K562 (cell line): Measurements from ENCODE around the gene SPDEF. TPM values are rescaled to one million over a fixed set of nuclear protein-coding genes. Genes with fewer than 3 reads are reported as not detected.

Experiments used
- C11orf30 ChIP-seq: fragments of 450-650 bp; IDR thresholded peaks from 2 replicates; pipeline ENCODE4 v1.6.1; 2016; ENCODE audit warnings: low read depth, mild to moderate bottlenecking
- CCAR2 ChIP-seq: fragments of 200-400 bp; formaldehyde crosslinking; IDR thresholded peaks from 2 replicates; pipeline ENCODE4 v1.6.1; 2017; ENCODE audit warnings: mild to moderate bottlenecking, low read depth, low read length
- CHD4 ChIP-seq: fragments of 200-600 bp; sonication (generic); IDR thresholded peaks from 3 replicates; pipeline ENCODE4 v1.6.1; 2012; ENCODE audit warnings: low read depth, mild to moderate bottlenecking, mixed read lengths, low read length, inconsistent platforms; ENCODE audit not compliant: insufficient read depth, insufficient replicate concordance, poor library complexity, severe bottlenecking
- ETV1 ChIP-seq: fragments of 450-650 bp; conservative IDR thresholded peaks from 2 replicates; pipeline ENCODE4 v1.6.1; 2016; ENCODE audit warnings: missing genetic modification characterization, control low read depth, low read depth, missing compliant biosample characterization
- FOXM1 ChIP-seq, 2 experiments: fragments of 450-650 bp in 1 of 2; sonication (generic) in 1 of 2; formaldehyde crosslinking in 1 of 2; IDR thresholded peaks; 2 replicates each; pipeline versions ENCODE4 v1.6.1 to v1.9.0; 2017 to 2022; ENCODE audit warnings: low read depth in 2 of 2, mild to moderate bottlenecking in 2 of 2, missing genetic modification reagents in 1 of 2, moderate library complexity in 1 of 2
- HDAC3 ChIP-seq: fragments of 450-650 bp; IDR thresholded peaks from 2 replicates; pipeline ENCODE4 v1.6.1; 2018; ENCODE audit warnings: borderline replicate concordance, mild to moderate bottlenecking, moderate library complexity; ENCODE audit not compliant: partially characterized antibody
- ILF3 ChIP-seq: fragments of 450-650 bp; IDR thresholded peaks from 2 replicates; pipeline ENCODE4 v1.6.1; 2018; ENCODE audit warnings: antibody characterized with exemption, mild to moderate bottlenecking, moderate library complexity, borderline replicate concordance
- MECOM ChIP-seq: fragments of 250-450 bp; sonication (Bioruptor Pico); IDR thresholded peaks from 2 replicates; pipeline ENCODE4 v1.8.0; 2022; ENCODE audit warnings: inconsistent platforms
- NFE2 ChIP-seq: IDR thresholded peaks from 2 replicates; pipeline ENCODE4 v1.6.1; 2014; ENCODE audit warnings: antibody characterized with exemption, low read depth
- NFYB ChIP-seq: IDR thresholded peaks from 2 replicates; pipeline ENCODE4 v1.6.1; 2011; ENCODE audit warnings: mild to moderate bottlenecking, moderate library complexity; ENCODE audit not compliant: insufficient read length; ENCODE audit errors: extremely low read depth
- NR2C1 ChIP-seq, 2 experiments: fragments of 450-650 bp; IDR thresholded peaks; 2 replicates each; pipeline ENCODE4 v1.6.1; 2017; ENCODE audit warnings: mild to moderate bottlenecking in 2 of 2, antibody characterized with exemption in 1 of 2, inconsistent platforms in 1 of 2, missing compliant biosample characterization in 1 of 2, missing genetic modification characterization in 1 of 2
- NR3C1 ChIP-seq: sonication (generic); formaldehyde crosslinking; IDR thresholded peaks from 2 replicates; pipeline ENCODE4 v1.8.1; 2022; ENCODE audit warnings: missing genetic modification reagents
- OTX1 ChIP-seq: fragments of 450-650 bp; formaldehyde crosslinking; IDR thresholded peaks from 2 replicates; pipeline ENCODE4 v1.4.0; 2022; ENCODE audit warnings: mild to moderate bottlenecking
- POLR3G ChIP-seq: IDR thresholded peaks from 2 replicates; pipeline ENCODE4 v1.6.1; 2011; ENCODE audit not compliant: insufficient read length, insufficient replicate concordance; ENCODE audit errors: extremely low read depth
- PRPF4 ChIP-seq: fragments of 200-400 bp; formaldehyde crosslinking; IDR thresholded peaks from one replicate; pipeline ENCODE4 v1.6.1; 2017; ENCODE audit warnings: low read length, low read depth, mild to moderate bottlenecking; ENCODE audit not compliant: insufficient read depth, poor library complexity, severe bottlenecking
- PURB ChIP-seq: sonication (generic); formaldehyde crosslinking; IDR thresholded peaks from 2 replicates; pipeline ENCODE4 v1.9.0; 2021; ENCODE audit warnings: low read depth, mild to moderate bottlenecking, missing genetic modification reagents
- RBM34 ChIP-seq: fragments of 200-400 bp; formaldehyde crosslinking; IDR thresholded peaks from 2 replicates; pipeline ENCODE4 v1.6.1; 2018; ENCODE audit warnings: low read length, borderline replicate concordance; ENCODE audit not compliant: insufficient read depth
- SMAD1 ChIP-seq: fragments of 150-350 bp; IDR thresholded peaks from 2 replicates; pipeline ENCODE4 v1.6.1; 2014; ENCODE audit warnings: low read length, low read depth; ENCODE audit not compliant: partially characterized antibody
- SMARCA5 ChIP-seq: fragments of 450-650 bp; IDR thresholded peaks from 2 replicates; pipeline ENCODE4 v1.6.1; 2016
- SRSF1 ChIP-seq: fragments of 200-400 bp; formaldehyde crosslinking; IDR thresholded peaks from 2 replicates; pipeline ENCODE4 v1.6.1; 2017; ENCODE audit warnings: mild to moderate bottlenecking, low read depth, low read length, moderate library complexity
- ZEB2 ChIP-seq: fragments of 450-650 bp; IDR thresholded peaks from 2 replicates; pipeline ENCODE4 v1.6.1; 2016
- ZNF133 ChIP-seq: fragments of 250-450 bp; sonication (Bioruptor Pico); IDR thresholded peaks from 2 replicates; pipeline ENCODE4 v1.4.0; 2020; ENCODE audit warnings: mild to moderate bottlenecking
- ZNF384 ChIP-seq: IDR thresholded peaks from 2 replicates; pipeline ENCODE4 v1.6.1; 2012; ENCODE audit warnings: low read depth, low read length, improper control_type of control experiment
- ZNF408 ChIP-seq: fragments of 250-450 bp; sonication (Bioruptor Pico); IDR thresholded peaks from 2 replicates; pipeline ENCODE4 v1.4.0; 2020; ENCODE audit warnings: low read depth, mild to moderate bottlenecking, moderate library complexity
- ZNF668 ChIP-seq: fragments of 250-450 bp; sonication (Bioruptor Pico); IDR thresholded peaks from 2 replicates; pipeline ENCODE4 v1.8.0; 2022; ENCODE audit warnings: mild to moderate bottlenecking, inconsistent platforms
- polyA plus RNA-seq, 8 experiments: library from polyadenylated mRNA; depleted of rRNA in 4 of 8; stranded (reverse) in 5 of 8; unstranded in 3 of 8; fragments of >200 nt; fragmentation: Nextera tagmentation in 2 of 8; fragmentation: Illumina TruSeq in 1 of 8; extraction: Ambion mirVana in 2 of 8; extraction: Trizol in 1 of 8; gene quantifications; 2 replicates each; pipeline versions ENCODE4 v1.2.1 to v1.2.3, GENCODE V29; 2011 to 2014; ENCODE audit warnings: inconsistent platforms in 1 of 8, missing spikeins in 1 of 8
- total RNA-seq, 7 experiments: library from RNA; depleted of rRNA in 6 of 7; stranded (reverse); fragments of >200 nt in 6 of 7; fragmentation: Illumina TruSeq in 2 of 7; extraction: Trizol in 2 of 7; gene quantifications; 2 replicates each; pipeline versions ENCODE4 v1.2.1 to v1.2.3, GENCODE V29; 2011 to 2021; ENCODE audit warnings: low replicate concordance in 1 of 7
- TF ChIP-seq, protein P1 (sequence below): fragments of 250-450 bp; sonication (Bioruptor Pico); IDR thresholded peaks from 2 replicates; pipeline ENCODE4 v1.8.0; 2021; ENCODE audit warnings: mild to moderate bottlenecking, moderate library complexity
- TF ChIP-seq, protein P2 (sequence below): fragments of 450-650 bp; IDR thresholded peaks from 2 replicates; pipeline ENCODE4 v1.6.1; 2016; ENCODE audit warnings: borderline replicate concordance

SPDEF gene
- total and polyA plus RNA-seq, 9 of the 15 experiments (the other 6 are each of a cell fraction or from before 2014, with no cell fraction given) = 0.04 to 0.12 (median 0.11) TPM; not detected in 5

DNA sequence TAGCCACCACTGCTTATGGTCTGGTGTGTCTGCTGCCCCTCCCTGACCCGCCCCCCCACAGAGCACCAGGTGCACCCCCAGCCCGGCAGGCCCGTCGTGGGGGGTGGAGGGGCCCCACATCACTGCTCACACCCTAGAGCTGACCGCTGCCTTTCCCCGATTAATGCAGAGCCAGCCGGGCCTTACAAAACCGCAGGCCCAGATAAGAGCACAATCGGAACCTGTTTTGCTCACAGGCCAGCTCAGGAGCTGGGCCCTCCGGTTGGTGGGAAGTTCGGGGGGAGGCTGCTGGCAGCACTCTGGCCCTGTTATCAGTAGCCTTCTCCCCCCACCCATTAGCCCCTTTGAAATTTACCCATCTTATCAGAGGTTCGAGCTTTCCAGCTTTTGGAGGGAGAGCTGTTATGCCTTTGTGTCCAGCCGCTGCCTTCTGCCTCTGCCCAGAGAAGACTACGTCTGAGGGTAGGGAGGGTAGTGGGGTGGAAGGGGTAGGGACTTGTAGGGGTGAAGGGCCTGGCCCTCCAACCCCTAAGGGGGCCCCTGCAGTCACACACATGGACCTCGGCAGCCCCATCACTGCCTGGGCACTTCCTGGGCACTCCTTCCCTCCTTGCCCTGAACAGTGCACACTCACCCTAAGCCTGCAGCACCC, 6.9 kb upstream of the SPDEF start (continued):
- no peak for TF ChIP-seq MECOM
- TF ChIP-seq PRPF4 = no peak
- no peak for TF ChIP-seq CCAR2
- TF ChIP-seq NFE2 = peak; percentile 25; the same call in 1 of the 2 replicates
- TF ChIP-seq, protein P1, sequence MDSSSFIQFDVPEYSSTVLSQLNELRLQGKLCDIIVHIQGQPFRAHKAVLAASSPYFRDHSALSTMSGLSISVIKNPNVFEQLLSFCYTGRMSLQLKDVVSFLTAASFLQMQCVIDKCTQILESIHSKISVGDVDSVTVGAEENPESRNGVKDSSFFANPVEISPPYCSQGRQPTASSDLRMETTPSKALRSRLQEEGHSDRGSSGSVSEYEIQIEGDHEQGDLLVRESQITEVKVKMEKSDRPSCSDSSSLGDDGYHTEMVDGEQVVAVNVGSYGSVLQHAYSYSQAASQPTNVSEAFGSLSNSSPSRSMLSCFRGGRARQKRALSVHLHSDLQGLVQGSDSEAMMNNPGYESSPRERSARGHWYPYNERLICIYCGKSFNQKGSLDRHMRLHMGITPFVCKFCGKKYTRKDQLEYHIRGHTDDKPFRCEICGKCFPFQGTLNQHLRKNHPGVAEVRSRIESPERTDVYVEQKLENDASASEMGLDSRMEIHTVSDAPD (CRISPR knock-in tag) = no peak
- TF ChIP-seq ZNF133 (CRISPR knock-in tag) = no peak
- TF ChIP-seq ZNF384 = no peak
- TF ChIP-seq NFYB = no peak
- TF ChIP-seq ZNF408 (CRISPR knock-in tag) = no peak
- TF ChIP-seq SMARCA5 = no peak
- TF ChIP-seq CHD4 = no peak
- no peak for TF ChIP-seq POLR3G
- TF ChIP-seq RBM34 = no peak
- no peak for TF ChIP-seq SRSF1
- no peak for TF ChIP-seq ZNF668 (CRISPR knock-in tag)
- TF ChIP-seq ETV1 (tag) = no peak; the same call in 1 of the 2 replicates
- TF ChIP-seq NR2C1 (IDR thresholded peaks at IDR 0.05) = no peak
- TF ChIP-seq NR2C1 (tag; IDR thresholded peaks at IDR 0.05) = no peak
- TF ChIP-seq SMAD1 = no peak
- TF ChIP-seq ZEB2 = peak; percentile 47; the same call in 1 of the 2 replicates
- TF ChIP-seq C11orf30 = no peak
- TF ChIP-seq OTX1 (CRISPR knock-in tag) = no peak
- no peak for TF ChIP-seq PURB (CRISPR knock-in tag)
- no peak for TF ChIP-seq ILF3
- TF ChIP-seq FOXM1 (IDR thresholded peaks at IDR 0.05; ENCODE audit: low read depth) = peak; percentile 81
- no peak for TF ChIP-seq FOXM1 (CRISPR knock-in tag; IDR thresholded peaks at IDR 0.05; ENCODE audit: low read depth)
- TF ChIP-seq, protein P2, sequence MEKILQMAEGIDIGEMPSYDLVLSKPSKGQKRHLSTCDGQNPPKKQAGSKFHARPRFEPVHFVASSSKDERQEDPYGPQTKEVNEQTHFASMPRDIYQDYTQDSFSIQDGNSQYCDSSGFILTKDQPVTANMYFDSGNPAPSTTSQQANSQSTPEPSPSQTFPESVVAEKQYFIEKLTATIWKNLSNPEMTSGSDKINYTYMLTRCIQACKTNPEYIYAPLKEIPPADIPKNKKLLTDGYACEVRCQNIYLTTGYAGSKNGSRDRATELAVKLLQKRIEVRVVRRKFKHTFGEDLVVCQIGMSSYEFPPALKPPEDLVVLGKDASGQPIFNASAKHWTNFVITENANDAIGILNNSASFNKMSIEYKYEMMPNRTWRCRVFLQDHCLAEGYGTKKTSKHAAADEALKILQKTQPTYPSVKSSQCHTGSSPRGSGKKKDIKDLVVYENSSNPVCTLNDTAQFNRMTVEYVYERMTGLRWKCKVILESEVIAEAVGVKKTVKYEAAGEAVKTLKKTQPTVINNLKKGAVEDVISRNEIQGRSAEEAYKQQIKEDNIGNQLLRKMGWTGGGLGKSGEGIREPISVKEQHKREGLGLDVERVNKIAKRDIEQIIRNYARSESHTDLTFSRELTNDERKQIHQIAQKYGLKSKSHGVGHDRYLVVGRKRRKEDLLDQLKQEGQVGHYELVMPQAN = no peak
- no peak for TF ChIP-seq NR3C1 (CRISPR knock-in tag)
- peak; percentile 77 for TF ChIP-seq HDAC3
